Femur (tissue), 1 donor: ENCODE measurements around the gene KIFC3.
"Not testable (repeated sequence)": the region's sequence is repeated elsewhere in the genome, so short reads cannot be mapped to it uniquely, and the experiment has no call there.

Experiments used
- DNase-seq: peaks from one replicate; pipeline ENCODE4 v3.0.0-alpha.2; 2017

Gene KIFC3

GRCh38 chr16:57802341-57803133 is at the start of gene KIFC3:
Gene KIFC3 (minus strand): TSS chr16:57802491. CDS start chr16:57798243, 4,248 bp downstream.
- DNase-seq, result peak; percentile 89

GRCh38 chr16:57848181-57848580 is 45.9 kb upstream of the KIFC3 start:
- no peak for DNase-seq

GRCh38 chr16:57846931-57847330 is 44.6 kb upstream of the KIFC3 start:
- DNase-seq, result not testable (repeated sequence)

GRCh38 chr16:57846078-57846697 is 43.9 kb upstream of the KIFC3 start:
- DNase-seq, result no peak

GRCh38 chr16:57845115-57845514 is 42.8 kb upstream of the KIFC3 start:
- DNase-seq, result no peak

- DNase-seq, result no peak
Measured at GRCh38 chr16:57844416-57845030, 42.2 kb upstream of the KIFC3 start.

GRCh38 chr16:57843400-57843799 is 41.1 kb upstream of the KIFC3 start:
- DNase-seq, result no peak

GRCh38 chr16:57842601-57843000 is 40.3 kb upstream of the KIFC3 start:
- no peak for DNase-seq

- no peak for DNase-seq
Measured at GRCh38 chr16:57840833-57841232, 38.5 kb upstream of the KIFC3 start.

GRCh38 chr16:57838161-57838560 is 35.9 kb upstream of the KIFC3 start:
- DNase-seq, result no peak

GRCh38 chr16:57837305-57838125 is 35.2 kb upstream of the KIFC3 start:
- DNase-seq, result no peak

- not testable (repeated sequence) for DNase-seq
Measured at GRCh38 chr16:57835439-57835838, 33.1 kb upstream of the KIFC3 start.

GRCh38 chr16:57834936-57835335 is 32.6 kb upstream of the KIFC3 start:
- no peak for DNase-seq

GRCh38 chr16:57830890-57831484 is 28.7 kb upstream of the KIFC3 start:
- DNase-seq, result no peak

GRCh38 chr16:57829969-57830360 is 27.7 kb upstream of the KIFC3 start:
- no peak for DNase-seq

- DNase-seq, result no peak
Measured at GRCh38 chr16:57828272-57829161, 26.2 kb upstream of the KIFC3 start.

GRCh38 chr16:57826706-57827625 is 24.7 kb upstream of the KIFC3 start:
- no peak for DNase-seq

- no peak for DNase-seq
Measured at GRCh38 chr16:57826052-57826451, 23.8 kb upstream of the KIFC3 start.

GRCh38 chr16:57825298-57826044 is 23.2 kb upstream of the KIFC3 start:
- no peak for DNase-seq

GRCh38 chr16:57824888-57825287 is 22.6 kb upstream of the KIFC3 start:
- no peak for DNase-seq
